H1 (cell line): ENCODE data around the gene PLXNB1. TPM values are rescaled to one million over a fixed set of nuclear protein-coding genes. Genes with fewer than 3 reads are reported as not detected.

Experiments
- CTCF ChIA-PET: fragments of 300-600 bp; sonication (Branson Sonifier 250); formaldehyde crosslinking; loops from one replicate; lab custom pipeline; 2021; ENCODE audit not compliant: partially characterized antibody; lab: Charles Lee
- POLR2A ChIA-PET: fragments of 300-600 bp; sonication (Branson Sonifier 250); formaldehyde crosslinking; loops from one replicate; lab custom pipeline; 2021; ENCODE audit warnings: inconsistent platforms; ENCODE audit not compliant: partially characterized antibody; lab: Charles Lee
- DNase-seq, 2 experiments: peaks; one replicate each; pipeline versions ENCODE4 v3.0.0 to v3.0.0-alpha.2; 2010 to 2022; ENCODE audit warnings: low spot score in 2 of 2, low read depth in 1 of 2, mixed read lengths in 1 of 2
- FAIRE-seq: peaks from 2 replicates; lab custom pipeline; 2011; peaks lifted over from hg19 to GRCh38; lab: Jason Lieb, UNC
- H2AFZ ChIP-seq: 2 replicates; pipeline ENCODE4 v1.8.1; 2012; ENCODE audit warnings: low read length, inconsistent platforms
- H2AK5ac ChIP-seq: 2 replicates; pipeline ENCODE4 v1.6.1; 2013; ENCODE audit warnings: low read depth, low read length
- H2BK120ac ChIP-seq: replicated peaks from 2 replicates; pipeline ENCODE3; 2013; ENCODE audit warnings: low read depth, low read length, inconsistent platforms
- H2BK12ac ChIP-seq: 2 replicates; pipeline ENCODE4 v1.6.1; 2013; ENCODE audit warnings: low read depth, low read length
- H2BK15ac ChIP-seq: 2 replicates; pipeline ENCODE4 v1.6.1; 2013; ENCODE audit warnings: low read length
- H2BK20ac ChIP-seq: 2 replicates; pipeline ENCODE4 v1.6.1; 2013; ENCODE audit warnings: low read length
- H2BK5ac ChIP-seq: 2 replicates; pipeline ENCODE4 v1.6.1; 2013; ENCODE audit warnings: low read depth, low read length
- H3K14ac ChIP-seq: 2 replicates; pipeline ENCODE4 v1.6.1; 2013; ENCODE audit warnings: inconsistent platforms; ENCODE audit not compliant: insufficient read length
- H3K18ac ChIP-seq: 2 replicates; pipeline ENCODE4 v1.6.1; 2013; ENCODE audit warnings: low read length; ENCODE audit errors: extremely low read depth
- H3K23ac ChIP-seq: 2 replicates; pipeline ENCODE4 v1.6.1; 2013; ENCODE audit warnings: inconsistent platforms; ENCODE audit not compliant: insufficient read length
- H3K23me2 ChIP-seq: 2 replicates; pipeline ENCODE4 v1.6.1; 2013; ENCODE audit warnings: low read depth, low read length
- H3K27ac ChIP-seq: 2 replicates; pipeline ENCODE4 v1.6.1; 2011; ENCODE audit warnings: low read depth, low read length, inconsistent platforms
- H3K27me3 ChIP-seq, 4 experiments: replicated peaks in 1 of 4; 1 replicate in 1 of 4; 2 replicates in 3 of 4; pipeline versions ENCODE4 v1.6.1 to v1.8.1; 2011 to 2013; ENCODE audit warnings: low read length in 3 of 4, mild to moderate bottlenecking in 3 of 4, inconsistent platforms in 2 of 4, mixed read lengths in 2 of 4, moderate library complexity in 1 of 4; ENCODE audit not compliant: control insufficient read depth in 3 of 4, insufficient read depth in 3 of 4; ENCODE audit errors: extremely low read depth in 1 of 4
- H3K36me3 ChIP-seq, 4 experiments: 2 replicates each; pipeline versions ENCODE4 v1.6.1 to v1.8.1; 2011 to 2013; ENCODE audit warnings: mild to moderate bottlenecking in 4 of 4, low read length in 3 of 4, moderate library complexity in 2 of 4, control low read depth in 1 of 4, inconsistent platforms in 1 of 4; ENCODE audit not compliant: insufficient read depth in 4 of 4, control insufficient read depth in 2 of 4
- H3K4ac ChIP-seq: replicated peaks from 2 replicates; pipeline ENCODE3; 2013; ENCODE audit warnings: low read length, low read depth, mixed read lengths, inconsistent platforms; ENCODE audit not compliant: insufficient read length
- H3K4me1 ChIP-seq, 4 experiments: replicated peaks in 1 of 4; 1 replicate in 1 of 4; 2 replicates in 3 of 4; pipeline versions ENCODE4 v1.6.1 to v1.8.1; 2011 to 2013; ENCODE audit warnings: low read length in 3 of 4, inconsistent platforms in 2 of 4, mixed read lengths in 1 of 4; ENCODE audit not compliant: insufficient read depth in 4 of 4, control insufficient read depth in 3 of 4
- H3K4me2 ChIP-seq, 2 experiments: 2 replicates each; pipeline versions ENCODE4 v1.6.1 to v1.8.1; 2011 to 2013; ENCODE audit warnings: low read depth in 2 of 2, low read length in 2 of 2, control low read depth in 1 of 2, inconsistent platforms in 1 of 2, mild to moderate bottlenecking in 1 of 2; ENCODE audit not compliant: insufficient read depth in 1 of 2
- H3K4me3 ChIP-seq, 4 experiments: fragments of 200-600, 300-600 bp in 1 of 4; sonication (generic), shearing (Covaris generic), sonication (Bioruptor Twin) in 1 of 4; 2 replicates each; pipeline versions ENCODE4 v1.5.1 to v1.8.1; 2011 to 2016; ENCODE audit warnings: low read length in 4 of 4, low read depth in 3 of 4, control low read depth in 2 of 4, inconsistent platforms in 2 of 4, mild to moderate bottlenecking in 2 of 4, mixed read lengths in 1 of 4, moderate library complexity in 1 of 4; ENCODE audit not compliant: insufficient read depth in 2 of 4; ENCODE audit errors: extremely low read depth in 1 of 4
- H3K56ac ChIP-seq: replicated peaks from 2 replicates; pipeline ENCODE3; 2013; ENCODE audit warnings: low read depth, mild to moderate bottlenecking, mixed read lengths, low read length, inconsistent platforms; ENCODE audit not compliant: insufficient read length
- H3K79me1 ChIP-seq: 2 replicates; pipeline ENCODE4 v1.6.1; 2013; ENCODE audit warnings: low read depth, low read length, control low read depth
- H3K79me2 ChIP-seq, 2 experiments: 2 replicates each; pipeline versions ENCODE4 v1.6.1 to v1.8.1; 2012 to 2013; ENCODE audit warnings: low read length in 2 of 2, mild to moderate bottlenecking in 2 of 2, inconsistent platforms in 1 of 2; ENCODE audit not compliant: insufficient read depth in 2 of 2, control insufficient read depth in 1 of 2
- H3K9ac ChIP-seq, 4 experiments: replicated peaks in 1 of 4; 1 replicate in 1 of 4; 2 replicates in 3 of 4; pipeline versions ENCODE4 v1.6.1 to v1.8.1; 2011 to 2013; ENCODE audit warnings: low read depth in 3 of 4, low read length in 3 of 4, control low read depth in 2 of 4, mild to moderate bottlenecking in 2 of 4, moderate library complexity in 2 of 4, inconsistent platforms in 1 of 4; ENCODE audit errors: extremely low read depth in 1 of 4
- H3K9me3 ChIP-seq, 2 experiments: 2 replicates each; pipeline versions ENCODE4 v1.6.1 to v1.8.1; 2012 to 2013; ENCODE audit warnings: mild to moderate bottlenecking in 2 of 2, moderate library complexity in 2 of 2, control low read depth in 1 of 2, inconsistent platforms in 1 of 2, low read depth in 1 of 2, low read length in 1 of 2, mixed read lengths in 1 of 2; ENCODE audit not compliant: insufficient read depth in 2 of 2
- H4K20me1 ChIP-seq, 2 experiments: replicated peaks in 1 of 2; 2 replicates each; pipeline versions ENCODE3 to v1.8.1; 2011 to 2013; ENCODE audit warnings: inconsistent platforms in 2 of 2, low read length in 2 of 2, mild to moderate bottlenecking in 1 of 2; ENCODE audit not compliant: insufficient read depth in 2 of 2, control insufficient read depth in 1 of 2
- H4K5ac ChIP-seq: 2 replicates; pipeline ENCODE4 v1.6.1; 2013; ENCODE audit warnings: low read length, low read depth, mixed read lengths, inconsistent platforms; ENCODE audit not compliant: insufficient read length
- H4K8ac ChIP-seq: 2 replicates; pipeline ENCODE4 v1.8.0; 2013; ENCODE audit warnings: mild to moderate bottlenecking, moderate library complexity, low read length, inconsistent platforms; ENCODE audit not compliant: insufficient read depth; ENCODE audit errors: extremely low read depth
- H4K91ac ChIP-seq: replicated peaks from 2 replicates; pipeline ENCODE3; 2013; ENCODE audit warnings: low read length, mixed read lengths, inconsistent platforms; ENCODE audit not compliant: insufficient read length
- ATF2 ChIP-seq: IDR thresholded peaks from 2 replicates; pipeline ENCODE4 v1.6.1; 2012; ENCODE audit warnings: low read length, inconsistent platforms
- ATF3 ChIP-seq: IDR thresholded peaks from 2 replicates; pipeline ENCODE4 v1.6.1; 2011; ENCODE audit warnings: low read depth, mild to moderate bottlenecking, low read length; ENCODE audit not compliant: insufficient read depth
- BCL11A ChIP-seq, 2 experiments: IDR thresholded peaks; one replicate each; pipeline ENCODE4 v1.6.1; 2011; ENCODE audit warnings: low read depth in 2 of 2, low read length in 2 of 2, mild to moderate bottlenecking in 2 of 2
- EGR1 ChIP-seq: IDR thresholded peaks from 2 replicates; pipeline ENCODE4 v1.6.1; 2011; ENCODE audit warnings: low read depth, low read length, borderline replicate concordance
- GABPA ChIP-seq: IDR thresholded peaks from 2 replicates; pipeline ENCODE4 v1.6.1; 2011; ENCODE audit warnings: mild to moderate bottlenecking, low read length, moderate library complexity, borderline replicate concordance; ENCODE audit not compliant: insufficient read depth
- JUN ChIP-seq: IDR thresholded peaks from 2 replicates; pipeline ENCODE4 v1.6.1; 2011; ENCODE audit warnings: low read depth, mild to moderate bottlenecking, improper control_type of control experiment, low read length
- JUND ChIP-seq: IDR thresholded peaks from 2 replicates; pipeline ENCODE4 v1.6.1; 2011; ENCODE audit warnings: mild to moderate bottlenecking, improper control_type of control experiment, low read length
- NANOG ChIP-seq: IDR thresholded peaks from 2 replicates; pipeline ENCODE4 v1.6.1; 2011; ENCODE audit warnings: low read length, low read depth, mild to moderate bottlenecking, inconsistent platforms; ENCODE audit not compliant: insufficient read depth, poor library complexity, severe bottlenecking
- POLR2AphosphoS5 ChIP-seq: IDR thresholded peaks from 2 replicates; pipeline ENCODE4 v1.6.1; 2011; ENCODE audit warnings: low read depth, low read length
- POU5F1 ChIP-seq: IDR thresholded peaks from 2 replicates; pipeline ENCODE4 v1.6.1; 2011; ENCODE audit warnings: low read depth, mild to moderate bottlenecking, low read length, moderate library complexity
- SIX5 ChIP-seq: IDR thresholded peaks from 2 replicates; pipeline ENCODE4 v1.6.1; 2011; ENCODE audit warnings: mild to moderate bottlenecking, low read depth, low read length
- WGBS, 2 experiments: shearing (Covaris generic) in 1 of 2; methylation state at CpG; one replicate each; pipeline versions ENCODE4 v1.1.6 to v1.1.7; 2013 to 2015; ENCODE audit warnings: low lambda C conversion rate in 2 of 2, mixed read lengths in 2 of 2, inconsistent platforms in 1 of 2, low coverage in 1 of 2, missing lambda C conversion rate in 1 of 2; ENCODE audit not compliant: insufficient replicate concordance in 2 of 2, insufficient coverage in 1 of 2, insufficient read length in 1 of 2; ENCODE audit errors: extremely low coverage in 1 of 2, missing lambda C conversion rate in 1 of 2; 5-methylcytosine and 5-hydroxymethylcytosine counted together
- polyA plus RNA-seq, 7 experiments: library from polyadenylated mRNA; depleted of rRNA in 3 of 7; stranded (reverse) in 5 of 7; unstranded in 2 of 7; fragments of >200 nt in 5 of 7; fragments of 200-250 nt in 2 of 7; gene quantifications; 1 replicate in 5 of 7; 2 replicates in 1 of 7; 4 replicates in 1 of 7; pipeline versions ENCODE4 v1.2.1 to v1.2.3, GENCODE V29; 2011 to 2013; ENCODE audit warnings: missing spikeins in 2 of 7, mixed read lengths in 2 of 7
- total RNA-seq: library from RNA; stranded (reverse); fragmentation: NEBNext Ultra II Directional; extraction: Animal tissue kit (Norgen Biotek cat#: 25700); gene quantifications from 2 replicates; pipeline ENCODE4 v1.2.1, GENCODE V29; 2021

The PLXNB1 gene
- total and polyA plus RNA-seq, 2 of the 8 experiments (the other 6 are each of a cell fraction or from before 2014, with no cell fraction given): 109 to 114 TPM

GRCh38 chr3:48473617-48473952 lies 43.7 kb upstream of the PLXNB1 start:
- peak overlapping the region; percentile 84 for H3K56ac ChIP-seq
- H2BK15ac ChIP-seq: no peak overlapping the region
- peak overlapping the region in 1 of 4 experiments; percentile 64; a peak in 1 of 8 replicates for H3K4me3 ChIP-seq
- H3K79me1 ChIP-seq: peaks cover 10% of the 10 kb centered on the region
- peak overlapping the region; percentile 96 for H2BK120ac ChIP-seq
- H3K23ac ChIP-seq: no peak overlapping the region
- H3K4me2 ChIP-seq: peak overlapping the region; percentile 91 to 97; a peak in 3 of 4 replicates
- no peak overlapping the region for H2AFZ ChIP-seq
- peaks cover 0 to 16% (median 4%) of the 10 kb centered on the region in 4 experiments; a peak in 3 of 8 replicates for H3K36me3 ChIP-seq
- H2BK5ac ChIP-seq: peak overlapping the region; percentile 98
- H3K9ac ChIP-seq: no peak overlapping the region; a peak in 1 of 7 replicates
- peak overlapping the region; percentile 72 for H4K8ac ChIP-seq
- H3K4me1 ChIP-seq: peaks cover 0 to 28% (median 18%) of the 10 kb centered on the region in 4 experiments; a peak in 6 of 7 replicates
- peak overlapping the region; percentile 12 for H3K27ac ChIP-seq
- H2BK12ac ChIP-seq: peak overlapping the region; percentile 97; the same call in 1 of the 2 replicates
- H3K14ac ChIP-seq: no peak overlapping the region
- H3K23me2 ChIP-seq: peaks cover 6% of the 10 kb centered on the region
- peaks cover 0 to 4% of the 10 kb centered on the region in 2 experiments for H4K20me1 ChIP-seq
- DNase-seq (no peak), FAIRE-seq (no peak)
- H4K5ac ChIP-seq: peak overlapping the region; percentile 85
- TF ChIP-seq JUND (no peak), POLR2AphosphoS5 (no peak), ATF2 (no peak), EGR1 (no peak), ATF3 (no peak), POU5F1 (no peak), NANOG (no peak), SIX5 (no peak), BCL11A (IDR thresholded peaks at IDR 0.05; ENCODE audit: low read depth in 2 of 2, low read length in 2 of 2) (no peak), JUN (no peak), GABPA (no peak)
- H3K27me3 ChIP-seq: no peaks in the 10 kb centered on the region
- peak overlapping the region; percentile 93 for H3K18ac ChIP-seq
- peak overlapping the region; percentile 99 for H4K91ac ChIP-seq
- ChIA-PET CTCF (interaction anchor here (0.7 to 21.5 kb wide), 26 partner anchors 9 to 233 kb away, joined by 3 to 251 read pairs (median 4); partner anchors contain the start of genes ATRIP and SHISA5), POLR2A (interaction anchor here (0.8 to 7.6 kb wide), 23 partner anchors 10 to 241 kb away, joined by 3 to 83 read pairs (median 7); partner anchors contain the start of genes ATRIP, CCDC51, PFKFB4 and PLXNB1)
- peak overlapping the region; percentile 99; the same call in 1 of the 2 replicates for H2BK20ac ChIP-seq
- peak overlapping the region; percentile 99 for H3K4ac ChIP-seq
- no peaks in the 10 kb centered on the region for H3K9me3 ChIP-seq
- no peak overlapping the region for H2AK5ac ChIP-seq
- WGBS, 2 experiments: 72% methylated on average over 5 of the region's 5 CpGs; no CpG with 5 or more reads in 1 of the 2 experiments
- peaks cover 0 to 20% of the 10 kb centered on the region in 2 experiments; a peak in 2 of 4 replicates for H3K79me2 ChIP-seq
